NB4 (cell line): ENCODE data around the gene SLC16A9.

Experiments used
- MYC ChIP-seq: IDR thresholded peaks from 2 replicates; pipeline ENCODE4 v1.6.1; 2011; ENCODE audit warnings: low read depth, low read length
- POLR2A ChIP-seq: IDR thresholded peaks from 2 replicates; pipeline ENCODE4 v1.6.1; 2011; ENCODE audit warnings: mild to moderate bottlenecking; ENCODE audit not compliant: insufficient read length; ENCODE audit errors: extremely low read depth
- TF ChIP-seq, protein P1 (sequence below): IDR thresholded peaks from one replicate; pipeline ENCODE4 v1.5.1; 2012; ENCODE audit warnings: low read depth, low read length
- TF ChIP-seq, protein P2 (sequence below): IDR thresholded peaks from 2 replicates; pipeline ENCODE4 v1.6.1; 2011; ENCODE audit warnings: low read depth, low read length

DNA sequence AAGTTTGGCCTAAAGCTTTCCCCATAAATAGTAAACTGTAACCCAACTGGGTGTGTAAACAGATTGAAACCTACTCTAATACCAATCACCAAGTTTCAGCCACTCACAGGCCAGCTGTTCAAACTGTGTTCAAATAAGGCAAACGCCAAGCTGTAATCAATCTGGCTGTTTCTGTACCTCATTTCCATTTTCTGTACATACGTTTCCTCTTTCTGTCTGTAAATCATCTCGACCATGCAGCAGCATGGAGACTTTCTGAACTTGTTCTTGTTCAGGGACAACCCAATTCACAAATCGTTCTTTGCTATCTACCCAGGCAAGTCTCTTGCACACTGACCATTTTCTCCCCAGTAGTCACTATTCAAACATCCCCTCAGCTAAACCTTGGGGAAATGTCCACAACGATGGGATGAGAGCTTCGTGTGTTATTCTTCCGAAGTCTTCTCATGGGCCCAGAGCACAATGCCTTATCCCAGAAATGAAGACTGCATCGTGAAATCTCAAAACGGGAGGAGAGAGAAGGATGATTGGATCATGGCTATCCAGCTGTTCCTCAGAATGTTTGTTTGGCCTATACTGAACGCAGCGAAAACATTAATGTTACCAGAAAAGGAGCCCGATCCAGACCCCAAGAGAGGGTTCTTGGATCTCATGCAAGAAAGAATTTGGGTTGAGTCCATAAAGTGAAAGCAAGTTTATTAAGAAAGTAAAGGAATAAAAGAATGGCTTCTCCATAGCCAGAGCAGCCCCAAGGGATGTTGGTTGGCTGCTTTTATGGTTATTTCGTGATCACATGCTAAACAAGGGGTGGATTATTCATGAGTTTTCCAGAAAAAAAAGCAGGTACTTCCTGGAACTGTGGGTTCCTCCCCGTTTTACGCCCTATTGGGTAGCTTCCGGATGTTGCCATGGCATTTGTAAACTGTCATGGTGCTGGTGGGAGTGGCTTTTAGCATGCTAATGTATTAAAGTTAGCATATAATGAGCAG is 86.2 kb downstream of the SLC16A9 start:
- TF ChIP-seq, protein P1, sequence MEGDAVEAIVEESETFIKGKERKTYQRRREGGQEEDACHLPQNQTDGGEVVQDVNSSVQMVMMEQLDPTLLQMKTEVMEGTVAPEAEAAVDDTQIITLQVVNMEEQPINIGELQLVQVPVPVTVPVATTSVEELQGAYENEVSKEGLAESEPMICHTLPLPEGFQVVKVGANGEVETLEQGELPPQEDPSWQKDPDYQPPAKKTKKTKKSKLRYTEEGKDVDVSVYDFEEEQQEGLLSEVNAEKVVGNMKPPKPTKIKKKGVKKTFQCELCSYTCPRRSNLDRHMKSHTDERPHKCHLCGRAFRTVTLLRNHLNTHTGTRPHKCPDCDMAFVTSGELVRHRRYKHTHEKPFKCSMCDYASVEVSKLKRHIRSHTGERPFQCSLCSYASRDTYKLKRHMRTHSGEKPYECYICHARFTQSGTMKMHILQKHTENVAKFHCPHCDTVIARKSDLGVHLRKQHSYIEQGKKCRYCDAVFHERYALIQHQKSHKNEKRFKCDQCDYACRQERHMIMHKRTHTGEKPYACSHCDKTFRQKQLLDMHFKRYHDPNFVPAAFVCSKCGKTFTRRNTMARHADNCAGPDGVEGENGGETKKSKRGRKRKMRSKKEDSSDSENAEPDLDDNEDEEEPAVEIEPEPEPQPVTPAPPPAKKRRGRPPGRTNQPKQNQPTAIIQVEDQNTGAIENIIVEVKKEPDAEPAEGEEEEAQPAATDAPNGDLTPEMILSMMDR = no peak
- TF ChIP-seq POLR2A (no peak), MYC (no peak)
- TF ChIP-seq, protein P2, sequence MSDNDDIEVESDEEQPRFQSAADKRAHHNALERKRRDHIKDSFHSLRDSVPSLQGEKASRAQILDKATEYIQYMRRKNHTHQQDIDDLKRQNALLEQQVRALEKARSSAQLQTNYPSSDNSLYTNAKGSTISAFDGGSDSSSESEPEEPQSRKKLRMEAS = no peak
